Colon (tissue), 2 donors: ENCODE measurements around the gene APOBEC4.

ENCODE experiments used
- FAIRE-seq: peaks from 2 replicates; lab custom pipeline; 2012; peaks lifted over from hg19 to GRCh38; lab: Jason Lieb, UNC
- donor health status: control.
- donor health status: control.

Gene APOBEC4

GRCh38 chr1:183600634-183601033, 52.5 kb downstream of the APOBEC4 start:
- no peak for FAIRE-seq

GRCh38 chr1:183600136-183600535, 53.0 kb downstream of the APOBEC4 start:
- FAIRE-seq, result no peak

GRCh38 chr1:183598386-183598785, 54.7 kb downstream of the APOBEC4 start:
- no peak for FAIRE-seq

GRCh38 chr1:183597656-183598347, 55.3 kb downstream of the APOBEC4 start:
- FAIRE-seq, result no peak

DNA sequence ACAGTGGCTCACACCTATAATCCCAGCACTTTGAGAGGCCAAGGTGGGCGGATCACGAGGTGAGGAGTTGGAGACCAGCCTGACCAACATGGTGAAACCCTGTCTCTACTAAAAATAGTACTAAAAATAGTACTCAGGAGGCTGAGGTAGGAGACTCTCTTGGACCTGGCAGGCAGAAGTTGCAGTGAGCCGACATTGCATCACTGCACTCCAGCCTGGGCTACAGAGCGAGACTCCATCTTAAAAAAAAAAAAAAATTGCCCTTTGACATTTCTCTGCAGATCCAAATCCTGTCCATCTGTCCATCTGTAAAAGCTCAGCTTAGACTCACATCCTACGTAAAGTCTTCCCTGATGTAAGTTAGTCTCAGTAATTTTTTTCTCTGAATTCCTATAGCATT, 56.6 kb downstream of the APOBEC4 start:
- no peak for FAIRE-seq
